Cardiac fibroblast (primary cell): ENCODE data around the gene SYTL1.

ENCODE experiments used
- DNase-seq, 2 donors: peaks; one replicate each; pipeline versions ENCODE4 v3.0.0 to v3.0.0-alpha.2; 2010; ENCODE audit warnings: low read depth in 2 of 2
- H3K4me3 ChIP-seq, 2 donors: replicated peaks in 1 of 2; 1 replicate in 1 of 2; 2 replicates in 1 of 2; pipeline ENCODE4 v1.5.1; 2011; ENCODE audit warnings: low read depth in 2 of 2, low read length in 2 of 2, mild to moderate bottlenecking in 2 of 2, moderate library complexity in 1 of 2
- TF ChIP-seq, protein P1 (sequence below): IDR thresholded peaks from one replicate; pipeline ENCODE4 v1.5.1; 2011; ENCODE audit warnings: low read depth, mild to moderate bottlenecking, low read length, inconsistent platforms

The SYTL1 gene

DNA sequence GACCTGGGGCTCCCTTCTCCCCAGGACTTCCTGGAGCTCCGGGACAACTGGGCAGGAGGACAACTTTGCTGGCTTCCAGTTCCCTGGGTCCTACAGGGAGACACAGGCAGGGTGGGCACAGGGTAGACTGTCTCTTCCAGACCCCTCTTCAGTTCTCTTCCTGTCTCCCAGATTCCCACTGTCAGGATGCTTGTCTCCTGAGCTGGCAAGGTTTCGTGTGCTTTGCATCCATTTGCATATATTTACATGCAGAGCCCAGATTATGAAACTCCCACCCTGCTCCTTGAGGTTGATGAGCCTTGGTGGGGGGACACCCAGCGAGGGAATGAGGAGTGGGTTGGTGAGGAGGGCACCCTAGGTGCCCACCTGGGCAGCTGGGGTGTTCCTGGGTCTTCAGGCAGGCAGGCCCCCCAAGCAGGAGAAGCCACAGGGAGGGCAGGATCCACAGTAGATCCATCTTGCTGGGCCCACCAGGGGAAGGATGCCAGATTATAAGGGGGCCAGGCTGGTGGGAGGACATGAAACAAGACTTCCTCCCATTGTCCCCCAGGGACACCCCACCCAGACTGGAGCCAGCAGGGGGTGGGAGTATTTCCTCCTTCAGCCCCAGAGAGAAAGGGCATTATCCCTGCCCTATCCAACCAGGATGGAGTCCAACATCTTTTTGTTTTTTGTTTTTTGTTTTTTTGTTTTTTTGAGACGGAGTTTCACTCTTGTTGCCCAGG lies 32.7 kb downstream of the SYTL1 start, which contains the start of gene FCN3:
Gene FCN3 (minus strand): TSS at position 463 of the 725 bp plus-strand sequence. CDS start 6 bp downstream, at position 457.
- H3K4me3 ChIP-seq: no peak within 1 kb of the TSS
- no peak for DNase-seq
- TF ChIP-seq, protein P1, sequence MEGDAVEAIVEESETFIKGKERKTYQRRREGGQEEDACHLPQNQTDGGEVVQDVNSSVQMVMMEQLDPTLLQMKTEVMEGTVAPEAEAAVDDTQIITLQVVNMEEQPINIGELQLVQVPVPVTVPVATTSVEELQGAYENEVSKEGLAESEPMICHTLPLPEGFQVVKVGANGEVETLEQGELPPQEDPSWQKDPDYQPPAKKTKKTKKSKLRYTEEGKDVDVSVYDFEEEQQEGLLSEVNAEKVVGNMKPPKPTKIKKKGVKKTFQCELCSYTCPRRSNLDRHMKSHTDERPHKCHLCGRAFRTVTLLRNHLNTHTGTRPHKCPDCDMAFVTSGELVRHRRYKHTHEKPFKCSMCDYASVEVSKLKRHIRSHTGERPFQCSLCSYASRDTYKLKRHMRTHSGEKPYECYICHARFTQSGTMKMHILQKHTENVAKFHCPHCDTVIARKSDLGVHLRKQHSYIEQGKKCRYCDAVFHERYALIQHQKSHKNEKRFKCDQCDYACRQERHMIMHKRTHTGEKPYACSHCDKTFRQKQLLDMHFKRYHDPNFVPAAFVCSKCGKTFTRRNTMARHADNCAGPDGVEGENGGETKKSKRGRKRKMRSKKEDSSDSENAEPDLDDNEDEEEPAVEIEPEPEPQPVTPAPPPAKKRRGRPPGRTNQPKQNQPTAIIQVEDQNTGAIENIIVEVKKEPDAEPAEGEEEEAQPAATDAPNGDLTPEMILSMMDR: no peak

DNA sequence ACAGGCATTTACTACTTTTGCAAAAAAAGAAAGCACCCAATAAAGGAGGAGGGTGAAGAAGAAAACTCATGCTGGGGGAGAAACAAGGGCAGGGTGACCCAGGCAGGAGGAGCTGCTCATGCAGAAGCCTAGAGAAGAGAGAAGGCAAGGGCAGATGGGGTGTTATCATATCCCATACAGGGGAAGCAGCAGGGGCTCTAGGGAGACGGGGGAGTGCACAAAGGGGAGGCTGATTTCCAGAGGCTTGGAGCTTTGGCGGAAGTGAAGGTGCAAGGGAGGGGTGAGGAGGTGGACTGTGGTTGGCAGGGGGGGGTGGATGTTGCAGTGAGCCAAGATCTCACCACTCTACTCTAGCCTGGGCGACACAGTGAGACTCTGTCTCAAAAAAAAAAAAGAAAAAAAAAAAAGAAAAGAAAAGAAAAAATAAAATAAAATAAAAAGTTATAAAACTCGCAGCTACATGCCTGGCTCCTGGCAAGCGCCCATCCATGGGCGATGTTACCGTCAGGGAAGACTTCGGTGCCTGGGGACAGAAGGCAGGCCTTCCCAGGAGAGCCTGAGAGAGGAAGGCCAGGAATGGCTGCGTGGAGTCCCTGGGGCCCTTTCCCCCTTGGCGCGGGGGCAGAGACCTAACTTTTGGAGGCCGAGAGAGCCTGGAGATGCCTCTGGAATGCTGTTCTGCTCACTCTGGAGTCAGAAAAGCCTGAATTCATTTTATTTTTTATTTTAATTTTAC lies 36.1 kb downstream of the SYTL1 start:
- TF ChIP-seq, protein P1: no peak
- DNase-seq: no peak
- H3K4me3 ChIP-seq: no peak overlapping the region

- TF ChIP-seq, protein P1: no peak
- no peak overlapping the region for H3K4me3 ChIP-seq
- DNase-seq: no peak
Measured at GRCh38 chr1:27379564-27380122, 37.8 kb downstream of the SYTL1 start.

DNA sequence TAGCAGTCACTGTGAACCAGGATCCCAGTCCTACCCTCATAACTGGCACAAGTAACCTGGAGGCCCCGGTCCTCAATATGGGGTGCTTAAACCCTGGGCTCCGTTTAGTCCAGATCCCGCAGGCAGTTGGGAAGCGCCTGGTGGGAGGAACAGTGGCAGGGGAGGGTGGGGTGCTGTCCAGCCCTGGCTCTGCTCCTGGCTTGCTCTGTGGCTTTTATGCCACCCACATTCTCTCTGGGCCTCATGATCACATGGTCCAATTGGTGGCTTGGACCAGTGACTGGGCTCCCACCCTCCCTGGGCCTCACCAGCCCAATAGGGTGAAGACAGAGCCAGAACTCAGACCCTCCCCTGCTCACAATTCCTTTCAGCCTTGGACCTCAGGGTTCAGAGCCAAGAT lies 38.4 kb downstream of the SYTL1 start:
- no peak for DNase-seq
- TF ChIP-seq, protein P1: no peak
- no peak overlapping the region for H3K4me3 ChIP-seq

DNA sequence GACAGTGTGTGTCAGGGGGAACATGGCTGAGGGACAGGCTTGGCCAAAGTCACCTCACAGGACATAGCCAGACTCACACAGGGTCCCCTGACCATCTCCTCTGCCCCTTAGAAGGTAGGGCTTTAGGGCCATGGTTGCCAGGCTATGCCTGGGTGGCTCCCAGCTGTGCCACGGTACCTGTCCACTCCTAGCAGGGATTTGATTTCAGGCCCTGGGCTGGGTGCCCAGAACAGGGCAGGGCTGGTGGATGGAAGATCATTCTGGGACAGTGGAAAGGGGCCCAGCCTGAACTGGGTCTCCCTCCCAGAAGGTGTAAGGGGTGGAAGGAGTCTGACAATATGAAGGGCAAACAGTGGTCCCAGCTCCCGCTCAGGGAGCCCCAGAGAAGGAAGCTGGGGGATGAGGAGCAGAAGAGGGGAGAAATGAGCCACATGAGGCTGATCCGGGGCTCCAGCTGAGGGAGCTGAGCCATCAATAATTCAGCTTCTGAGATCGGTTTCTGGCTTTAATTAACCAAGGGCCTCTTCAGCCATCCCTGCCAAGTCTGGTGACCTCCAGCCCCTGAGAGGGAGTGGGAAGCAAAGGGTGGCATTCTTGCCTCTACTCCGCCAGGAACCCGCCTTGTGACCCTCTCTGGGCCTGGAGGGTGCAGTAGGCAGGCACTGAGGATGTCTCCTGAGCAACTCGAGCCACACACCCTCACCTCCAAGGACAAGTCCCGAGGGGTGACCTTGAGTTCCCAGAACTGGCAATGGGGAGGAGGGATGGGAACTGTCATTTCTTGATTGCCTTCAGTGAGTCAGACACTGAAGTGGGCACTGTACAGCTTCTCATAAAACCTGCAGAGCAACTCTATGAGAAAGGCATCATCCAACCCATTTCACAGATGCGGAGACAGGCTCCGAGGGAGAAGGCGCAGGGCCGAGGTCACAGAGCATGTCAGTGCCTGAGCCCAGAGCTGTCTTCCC lies 39.2 kb downstream of the SYTL1 start:
- no peak for DNase-seq
- TF ChIP-seq, protein P1: no peak
- H3K4me3 ChIP-seq: no peak overlapping the region
